Endodermal cell (in vitro differentiated cells): Measurements from ENCODE around the gene UGT1A10. TPM values are rescaled to one million over a fixed set of nuclear protein-coding genes. Genes with fewer than 3 reads are reported as not detected.

Experiments used
- DNase-seq: peaks from one replicate; pipeline ENCODE4 v3.0.0-alpha.2; 2017
- H3K27ac ChIP-seq: 2 replicates; pipeline ENCODE4 v1.5.1; 2013; ENCODE audit warnings: mild to moderate bottlenecking, low read depth, low read length, moderate library complexity
- H3K27me3 ChIP-seq: 2 replicates; pipeline ENCODE4 v1.6.1; 2013; ENCODE audit warnings: mild to moderate bottlenecking, low read length, moderate library complexity; ENCODE audit not compliant: insufficient read depth, control insufficient read depth, poor library complexity, severe bottlenecking
- H3K36me3 ChIP-seq: 2 replicates; pipeline ENCODE4 v1.7.0; 2013; ENCODE audit warnings: mild to moderate bottlenecking, low read length, moderate library complexity; ENCODE audit not compliant: control insufficient read depth, insufficient read depth
- H3K4me1 ChIP-seq: one replicate; pipeline ENCODE4 v1.7.0; 2013; ENCODE audit warnings: low read length; ENCODE audit not compliant: control insufficient read depth, insufficient read depth
- H3K4me3 ChIP-seq: 2 replicates; pipeline ENCODE4 v1.5.1; 2013; ENCODE audit warnings: mild to moderate bottlenecking, low read length, moderate library complexity
- H3K9ac ChIP-seq: 2 replicates; pipeline ENCODE4 v1.6.1; 2013; ENCODE audit warnings: mild to moderate bottlenecking, low read length, moderate library complexity; ENCODE audit not compliant: poor library complexity, severe bottlenecking; ENCODE audit errors: extremely low read depth
- H3K9me3 ChIP-seq: 2 replicates; pipeline ENCODE4 v1.6.1; 2013; ENCODE audit warnings: mild to moderate bottlenecking, low read length, moderate library complexity; ENCODE audit not compliant: control insufficient read depth
- H3K27ac Mint-ChIP-seq: 2 replicates; pipeline ENCODE4 v1.8.0; 2020; ENCODE audit warnings: mixed read lengths
- H3K27me3 Mint-ChIP-seq: 2 replicates; pipeline ENCODE4 v1.8.0; 2021; ENCODE audit warnings: mild to moderate bottlenecking, mixed read lengths; ENCODE audit not compliant: insufficient read depth
- H3K36me3 Mint-ChIP-seq: 2 replicates; pipeline ENCODE4 v1.8.0; 2020; ENCODE audit warnings: low read depth, mixed read lengths
- H3K4me1 Mint-ChIP-seq: 2 replicates; pipeline ENCODE4 v1.8.0; 2020; ENCODE audit warnings: mixed read lengths
- H3K4me3 Mint-ChIP-seq: 2 replicates; pipeline ENCODE4 v1.8.0; 2020; ENCODE audit warnings: mild to moderate bottlenecking, moderate library complexity, mixed read lengths
- H3K9me3 Mint-ChIP-seq: 2 replicates; pipeline ENCODE4 v1.8.0; 2020; ENCODE audit warnings: mild to moderate bottlenecking, mixed read lengths
- WGBS, 2 experiments: methylation state at CpG; one replicate each; pipeline versions ENCODE4 v1.1.5 to v1.1.7; 2013; ENCODE audit warnings: missing lambda C conversion rate in 2 of 2, mixed read lengths in 1 of 2; ENCODE audit not compliant: insufficient coverage in 1 of 2, insufficient read length in 1 of 2; 5-methylcytosine and 5-hydroxymethylcytosine counted together
- total RNA-seq, 2 donors: library from RNA; stranded (reverse); fragmentation: NEBNext Ultra II Directional in 1 of 2; extraction: Animal tissue kit (Norgen Biotek cat#: 25700) in 1 of 2; gene quantifications; 2 replicates in 1 of 2; 3 replicates in 1 of 2; pipeline ENCODE4 v1.2.1, GENCODE V29; 2021
- TF ChIP-seq, protein P1 (sequence below): fragments of 200-600 bp; sonication (generic); conservative IDR thresholded peaks from 2 replicates; pipeline ENCODE4 v1.5.0; 2021; ENCODE audit warnings: antibody characterized with exemption, mild to moderate bottlenecking

UGT1A10 gene
- total RNA-seq, 2 donors from 2014 or later: 0.13 TPM; not detected in 1

DNA sequence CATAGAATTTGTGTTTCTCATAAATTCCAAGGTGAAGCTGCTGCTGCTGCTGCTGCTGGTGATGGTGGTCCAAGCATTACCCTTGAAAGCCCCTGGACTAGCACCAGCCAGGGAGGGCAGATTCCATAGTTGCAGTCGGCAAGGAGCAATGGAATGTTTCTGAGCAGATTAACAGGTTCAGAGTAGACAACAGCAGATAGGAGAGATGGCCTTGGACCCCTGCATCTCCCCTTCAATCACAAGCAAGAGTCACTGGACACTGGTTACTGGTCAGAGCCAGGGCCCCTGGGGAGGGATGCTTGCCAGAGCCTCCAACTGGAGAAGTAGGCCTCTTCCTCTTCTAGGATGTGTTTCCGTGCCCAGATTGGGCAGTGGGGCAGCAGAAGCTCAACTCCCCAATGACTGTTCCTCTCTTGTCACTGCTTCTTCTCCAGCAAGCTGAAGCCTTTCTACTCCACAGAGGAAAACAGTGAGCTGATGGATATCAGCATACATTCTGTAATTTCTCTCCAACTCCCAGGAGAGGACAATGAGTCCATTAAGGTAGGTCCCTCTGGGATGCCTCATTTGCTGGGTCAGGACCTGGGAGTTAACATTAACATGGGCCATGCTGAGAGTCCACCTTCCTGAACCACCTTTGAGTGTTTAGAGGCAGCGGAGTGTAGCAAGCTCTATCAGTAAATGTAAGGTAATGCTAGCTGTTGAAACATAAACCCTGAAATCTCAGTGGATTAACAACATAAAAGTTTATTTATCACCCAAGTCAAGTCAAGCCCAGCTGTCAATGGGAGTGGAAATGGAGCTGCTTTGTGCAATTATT, 177.2 kb downstream of the UGT1A10 start:
- H3K4me3 ChIP-seq: no peak overlapping the region
- H3K4me1 ChIP-seq: no peaks in the 10 kb centered on the region
- H3K27ac ChIP-seq: no peak overlapping the region
- H3K9me3 Mint-ChIP-seq: no peaks in the 10 kb centered on the region
- no peaks in the 10 kb centered on the region for H3K36me3 Mint-ChIP-seq
- H3K4me1 Mint-ChIP-seq: no peaks in the 10 kb centered on the region
- H3K36me3 ChIP-seq: no peaks in the 10 kb centered on the region
- no peaks in the 10 kb centered on the region for H3K27me3 ChIP-seq
- DNase-seq: peak; percentile 13
- TF ChIP-seq, protein P1, sequence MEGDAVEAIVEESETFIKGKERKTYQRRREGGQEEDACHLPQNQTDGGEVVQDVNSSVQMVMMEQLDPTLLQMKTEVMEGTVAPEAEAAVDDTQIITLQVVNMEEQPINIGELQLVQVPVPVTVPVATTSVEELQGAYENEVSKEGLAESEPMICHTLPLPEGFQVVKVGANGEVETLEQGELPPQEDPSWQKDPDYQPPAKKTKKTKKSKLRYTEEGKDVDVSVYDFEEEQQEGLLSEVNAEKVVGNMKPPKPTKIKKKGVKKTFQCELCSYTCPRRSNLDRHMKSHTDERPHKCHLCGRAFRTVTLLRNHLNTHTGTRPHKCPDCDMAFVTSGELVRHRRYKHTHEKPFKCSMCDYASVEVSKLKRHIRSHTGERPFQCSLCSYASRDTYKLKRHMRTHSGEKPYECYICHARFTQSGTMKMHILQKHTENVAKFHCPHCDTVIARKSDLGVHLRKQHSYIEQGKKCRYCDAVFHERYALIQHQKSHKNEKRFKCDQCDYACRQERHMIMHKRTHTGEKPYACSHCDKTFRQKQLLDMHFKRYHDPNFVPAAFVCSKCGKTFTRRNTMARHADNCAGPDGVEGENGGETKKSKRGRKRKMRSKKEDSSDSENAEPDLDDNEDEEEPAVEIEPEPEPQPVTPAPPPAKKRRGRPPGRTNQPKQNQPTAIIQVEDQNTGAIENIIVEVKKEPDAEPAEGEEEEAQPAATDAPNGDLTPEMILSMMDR: no peak
- H3K9ac ChIP-seq: no peak overlapping the region
- no peaks in the 10 kb centered on the region for H3K9me3 ChIP-seq
- H3K27me3 Mint-ChIP-seq: peaks cover 8% of the 10 kb centered on the region
- 92 to 100% methylated on average over 3 of the region's 3 CpGs for WGBS, 2 experiments
- H3K27ac Mint-ChIP-seq: no peak overlapping the region
- H3K4me3 Mint-ChIP-seq: no peak overlapping the region

DNA sequence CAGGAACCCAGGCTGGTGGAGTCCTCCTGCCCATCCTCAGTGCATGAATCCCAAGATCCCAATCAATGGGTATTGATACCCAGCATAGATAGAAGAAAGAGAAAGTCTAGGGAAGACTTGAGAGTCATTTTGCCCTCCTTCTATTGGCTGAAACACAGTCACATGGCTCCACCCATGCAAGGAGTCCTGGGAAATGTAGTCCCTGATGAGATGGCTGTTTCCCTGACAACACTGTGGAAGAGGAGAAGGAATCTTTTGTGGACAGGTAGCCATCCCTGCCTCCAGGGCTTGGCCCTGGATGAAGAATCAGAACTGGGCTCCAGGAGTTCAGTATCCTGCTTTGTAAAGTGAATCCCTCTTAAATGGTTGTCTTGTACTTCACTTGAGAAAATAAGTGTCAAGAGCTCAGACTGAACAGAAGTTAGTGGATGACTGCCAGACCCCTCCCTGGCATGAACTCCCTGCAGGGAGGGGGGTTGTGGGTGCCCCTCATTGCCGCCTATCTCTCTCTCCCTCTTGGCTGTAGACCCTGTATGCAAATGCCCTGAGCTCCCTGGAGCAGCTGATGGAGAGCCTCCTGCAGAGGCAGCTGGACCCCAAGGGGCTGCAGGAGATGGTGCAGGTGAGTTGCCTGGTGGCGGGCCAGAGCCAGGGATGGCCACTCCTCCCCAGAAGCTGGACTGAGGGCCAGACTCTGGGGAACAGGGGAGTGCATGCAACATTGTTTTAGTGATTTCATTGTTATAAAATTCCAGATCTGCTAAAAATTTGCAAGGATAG, 178.0 kb downstream of the UGT1A10 start:
- no peak overlapping the region for H3K4me3 Mint-ChIP-seq
- 86% methylated on average over 2 of the region's 2 CpGs; no CpG with 5 or more reads in 1 of the 2 experiments for WGBS, 2 experiments

DNA sequence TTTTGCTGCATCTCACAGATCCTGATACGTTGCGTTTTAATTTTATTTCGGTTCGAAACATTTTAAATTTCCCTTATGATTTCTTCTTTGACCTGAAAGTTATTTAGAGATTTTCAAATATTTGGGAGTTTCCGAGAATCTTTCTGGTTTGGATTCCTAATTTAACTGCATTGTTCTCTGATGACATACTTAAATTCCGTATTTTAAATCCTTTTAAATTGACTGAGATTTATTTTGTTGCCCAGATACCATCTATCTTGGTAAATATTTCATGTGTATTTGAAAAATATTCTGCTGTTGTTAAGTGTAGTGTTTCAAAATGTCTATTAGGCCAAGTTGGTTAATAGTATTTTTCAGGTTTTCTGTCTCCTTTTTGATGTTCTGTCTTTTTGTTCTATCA, 179.6 kb downstream of the UGT1A10 start:
- Mint-ChIP-seq H3K4me1 (no peaks in the 10 kb centered on the region), H3K27me3 (peaks cover 3% of the 10 kb centered on the region), H3K36me3 (no peaks in the 10 kb centered on the region), H3K9me3 (no peaks in the 10 kb centered on the region), H3K4me3 (no peak overlapping the region), H3K27ac (no peak overlapping the region)
- no peaks in the 10 kb centered on the region for H3K27me3 ChIP-seq
- no peak overlapping the region for H3K27ac ChIP-seq
- no peaks in the 10 kb centered on the region for H3K4me1 ChIP-seq
- H3K36me3 ChIP-seq: no peaks in the 10 kb centered on the region
- no peaks in the 10 kb centered on the region for H3K9me3 ChIP-seq
- DNase-seq: no peak
- 75 to 93% methylated on average over 1 to 6 of the region's 6 CpGs for WGBS, 2 experiments
- H3K4me3 ChIP-seq: no peak overlapping the region
- H3K9ac ChIP-seq: no peak overlapping the region
- TF ChIP-seq, protein P1: no peak

More for the DNA sequence above, 178.0 kb downstream of the UGT1A10 start:
- TF ChIP-seq, protein P1: peak; percentile 15
- no peaks in the 10 kb centered on the region for H3K36me3 ChIP-seq
- peak; percentile 57 for DNase-seq
- no peak overlapping the region for H3K27ac ChIP-seq
- H3K27me3 ChIP-seq: no peaks in the 10 kb centered on the region
- Mint-ChIP-seq H3K9me3 (no peaks in the 10 kb centered on the region), H3K27me3 (peaks cover 8% of the 10 kb centered on the region), H3K27ac (no peak overlapping the region), H3K4me1 (no peaks in the 10 kb centered on the region), H3K36me3 (no peaks in the 10 kb centered on the region)
- H3K9me3 ChIP-seq: no peaks in the 10 kb centered on the region
- H3K4me3 ChIP-seq: no peak overlapping the region
- H3K4me1 ChIP-seq: no peaks in the 10 kb centered on the region
- no peak overlapping the region for H3K9ac ChIP-seq
